GM03348 (cell line): ENCODE measurements around the gene LILRB3.
"Not testable (repeated sequence)": the region's sequence is repeated elsewhere in the genome, so short reads cannot be mapped to it uniquely, and the experiment has no call there.

Source experiments
- DNase-seq: peaks from one replicate; pipeline ENCODE4 v3.0.0; 2012; ENCODE audit warnings: low spot score

LILRB3 gene

GRCh38 chr19:54209811-54210494 lies 12.9 kb downstream of the LILRB3 start:
- peak; percentile 93 for DNase-seq

- DNase-seq = no peak
Measured at GRCh38 chr19:54209058-54209810, 13.6 kb downstream of the LILRB3 start.

GRCh38 chr19:54208784-54209057 lies 14.1 kb downstream of the LILRB3 start:
- DNase-seq = no peak

GRCh38 chr19:54207983-54208783 lies 14.6 kb downstream of the LILRB3 start:
- DNase-seq = no peak

GRCh38 chr19:54207676-54207982 lies 15.2 kb downstream of the LILRB3 start:
- DNase-seq = no peak

GRCh38 chr19:54207193-54207592 lies 15.6 kb downstream of the LILRB3 start:
- DNase-seq = not testable (repeated sequence)

- DNase-seq = no peak
Measured at GRCh38 chr19:54206831-54207177, 16.0 kb downstream of the LILRB3 start.

GRCh38 chr19:54206030-54206830 lies 16.6 kb downstream of the LILRB3 start:
- DNase-seq = no peak

- no peak for DNase-seq
Measured at GRCh38 chr19:54204767-54205468, 17.9 kb downstream of the LILRB3 start.

- no peak for DNase-seq
Measured at GRCh38 chr19:54203151-54203611, 19.6 kb downstream of the LILRB3 start.

- DNase-seq = no peak
Measured at GRCh38 chr19:54201980-54202379, 20.8 kb downstream of the LILRB3 start.

- DNase-seq = peak; percentile 17
Measured at GRCh38 chr19:54201172-54201701, 21.6 kb downstream of the LILRB3 start.

GRCh38 chr19:54199401-54199800 lies 23.4 kb downstream of the LILRB3 start:
- DNase-seq = no peak

- DNase-seq = no peak
Measured at GRCh38 chr19:54197121-54197520, 25.7 kb downstream of the LILRB3 start.

GRCh38 chr19:54196536-54196935 lies 26.3 kb downstream of the LILRB3 start:
- DNase-seq = no peak

- not testable (repeated sequence) for DNase-seq
Measured at GRCh38 chr19:54194463-54194862, 28.3 kb downstream of the LILRB3 start.

- no peak for DNase-seq
Measured at GRCh38 chr19:54193011-54193410, 29.8 kb downstream of the LILRB3 start.

- no peak for DNase-seq
Measured at GRCh38 chr19:54191811-54192453, 30.9 kb downstream of the LILRB3 start.

GRCh38 chr19:54191011-54191810 lies 31.6 kb downstream of the LILRB3 start, which contains the start of gene TSEN34:
TSEN34 (plus strand) TSS chr19:54191308; CDS start chr19:54191365, 57 bp downstream.
- peak; percentile 90 for DNase-seq

- peak; percentile 92 for DNase-seq
Measured at GRCh38 chr19:54190503-54191010, 32.2 kb downstream of the LILRB3 start.
